GM12875 (cell line): Measurements from ENCODE around the gene TBCEL.

Source experiments
- H3K4me3 ChIP-seq: one replicate; pipeline ENCODE4 v1.5.1; 2011; ENCODE audit warnings: low read depth, low read length, control low read depth
- TF ChIP-seq, protein P1 (sequence below): IDR thresholded peaks from 2 replicates; pipeline ENCODE4 v1.5.1; 2011; ENCODE audit warnings: low read depth, mild to moderate bottlenecking, control low read depth, inconsistent platforms, low read length, moderate library complexity, borderline replicate concordance; ENCODE audit not compliant: insufficient read depth

Gene TBCEL

DNA sequence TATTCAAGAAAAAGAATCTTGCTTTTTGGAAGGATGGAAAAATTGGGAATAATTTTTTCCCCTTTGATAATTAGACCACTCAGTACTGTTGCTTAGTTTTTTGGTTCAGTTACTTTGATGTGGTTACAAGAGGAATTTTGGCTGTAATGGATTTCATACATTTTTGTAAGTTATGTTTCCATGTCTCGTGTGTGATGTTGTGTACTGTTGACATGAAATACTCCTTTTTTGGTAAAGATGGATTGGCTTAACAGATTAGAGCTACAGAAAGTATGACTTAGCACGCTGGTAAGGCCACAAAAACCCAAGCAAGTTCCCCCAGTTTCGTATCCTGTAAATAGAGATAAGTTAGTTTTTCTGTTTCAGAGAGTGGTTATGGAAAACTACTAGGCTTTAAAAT is 11.9 kb downstream of the TBCEL start:
- TF ChIP-seq, protein P1, sequence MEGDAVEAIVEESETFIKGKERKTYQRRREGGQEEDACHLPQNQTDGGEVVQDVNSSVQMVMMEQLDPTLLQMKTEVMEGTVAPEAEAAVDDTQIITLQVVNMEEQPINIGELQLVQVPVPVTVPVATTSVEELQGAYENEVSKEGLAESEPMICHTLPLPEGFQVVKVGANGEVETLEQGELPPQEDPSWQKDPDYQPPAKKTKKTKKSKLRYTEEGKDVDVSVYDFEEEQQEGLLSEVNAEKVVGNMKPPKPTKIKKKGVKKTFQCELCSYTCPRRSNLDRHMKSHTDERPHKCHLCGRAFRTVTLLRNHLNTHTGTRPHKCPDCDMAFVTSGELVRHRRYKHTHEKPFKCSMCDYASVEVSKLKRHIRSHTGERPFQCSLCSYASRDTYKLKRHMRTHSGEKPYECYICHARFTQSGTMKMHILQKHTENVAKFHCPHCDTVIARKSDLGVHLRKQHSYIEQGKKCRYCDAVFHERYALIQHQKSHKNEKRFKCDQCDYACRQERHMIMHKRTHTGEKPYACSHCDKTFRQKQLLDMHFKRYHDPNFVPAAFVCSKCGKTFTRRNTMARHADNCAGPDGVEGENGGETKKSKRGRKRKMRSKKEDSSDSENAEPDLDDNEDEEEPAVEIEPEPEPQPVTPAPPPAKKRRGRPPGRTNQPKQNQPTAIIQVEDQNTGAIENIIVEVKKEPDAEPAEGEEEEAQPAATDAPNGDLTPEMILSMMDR = no peak

DNA sequence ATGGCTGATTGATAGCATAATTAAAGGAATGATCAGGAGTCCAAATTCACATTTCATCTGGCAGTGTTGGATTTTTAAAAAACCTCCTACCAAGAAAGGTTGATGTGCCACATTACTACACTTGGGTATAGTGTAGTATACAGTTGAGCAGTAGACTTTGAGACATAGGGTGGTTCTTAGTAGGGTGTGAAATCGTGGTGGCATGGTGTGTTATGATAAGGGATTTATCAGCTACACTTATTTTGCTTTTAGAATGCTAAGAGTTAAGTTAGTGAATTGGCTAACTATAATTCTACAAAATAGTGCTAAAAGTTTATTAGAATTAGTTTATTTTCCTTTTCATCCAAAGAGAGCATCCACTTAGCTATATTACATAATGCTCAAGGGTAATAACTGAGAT is 13.1 kb downstream of the TBCEL start:
- H3K4me3 ChIP-seq = no peak overlapping the region
- TF ChIP-seq, protein P1 = no peak

More for the DNA sequence above, 11.9 kb downstream of the TBCEL start:
- no peak overlapping the region for H3K4me3 ChIP-seq

DNA sequence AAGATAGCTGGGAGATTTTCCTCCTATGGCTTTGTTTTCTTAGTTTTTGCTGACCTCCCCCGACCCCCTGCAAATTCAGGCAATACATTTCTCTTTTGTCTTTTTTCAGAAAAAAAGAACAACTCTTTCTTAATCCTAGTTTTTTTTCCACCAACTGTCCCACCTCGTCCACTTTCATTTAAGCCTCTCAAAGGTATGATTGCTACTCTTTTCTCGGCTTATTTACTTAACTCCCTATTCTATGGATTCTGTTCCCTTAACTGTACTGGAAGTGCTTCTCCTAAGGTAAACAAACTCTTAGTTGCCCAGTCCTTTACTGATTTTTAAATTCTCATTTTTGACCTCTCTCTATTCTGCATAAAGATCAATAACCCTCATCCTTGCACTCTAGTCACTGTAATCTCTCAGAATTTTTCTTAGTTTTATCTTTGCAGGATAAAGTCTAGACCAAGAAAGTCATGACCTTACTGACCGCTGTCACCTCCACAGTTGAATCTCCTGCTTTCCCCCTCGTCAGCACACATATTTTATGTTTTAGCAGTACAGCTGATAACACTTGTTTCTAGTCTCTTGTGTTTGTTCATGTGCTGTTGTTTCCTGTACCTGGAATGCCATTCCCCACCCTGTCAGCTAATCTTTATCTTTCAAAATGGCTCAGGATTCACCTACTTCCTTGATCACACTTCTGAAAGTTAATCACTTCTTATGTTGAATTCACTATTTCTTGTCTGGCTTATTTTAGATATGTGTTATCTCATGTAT is 14.9 kb downstream of the TBCEL start:
- TF ChIP-seq, protein P1 = no peak
- no peak overlapping the region for H3K4me3 ChIP-seq

DNA sequence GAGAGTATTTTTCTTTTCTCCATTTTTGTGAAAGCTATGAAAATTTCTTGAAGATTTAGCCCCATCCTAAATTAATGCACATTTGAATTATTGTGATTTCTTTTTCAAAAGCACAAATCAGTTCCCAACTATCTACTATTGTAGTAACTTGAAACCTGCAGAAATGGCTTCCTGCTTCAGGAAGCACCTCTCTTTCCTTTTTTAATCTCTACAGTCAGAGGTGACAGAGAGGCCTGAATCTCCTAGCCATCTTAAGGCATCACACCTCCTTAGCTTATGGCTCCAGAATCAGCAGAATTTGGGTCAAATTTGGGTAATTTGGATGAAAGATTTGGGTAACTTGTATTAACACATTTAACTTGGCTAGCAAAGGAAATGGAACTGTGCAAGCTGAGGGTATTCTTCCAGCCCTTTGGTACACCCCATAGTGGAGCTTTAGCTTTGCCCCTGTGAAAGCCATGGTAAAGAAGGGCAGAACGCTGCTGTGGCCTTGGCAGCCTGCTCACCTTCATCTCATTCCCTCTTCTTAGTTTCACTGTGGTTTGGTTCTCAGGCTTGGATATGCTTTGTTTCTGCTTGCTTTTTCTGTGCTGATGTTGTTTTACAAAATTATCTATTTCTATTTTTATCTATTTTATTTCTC is 16.2 kb downstream of the TBCEL start:
- no peak overlapping the region for H3K4me3 ChIP-seq
- TF ChIP-seq, protein P1 = no peak

DNA sequence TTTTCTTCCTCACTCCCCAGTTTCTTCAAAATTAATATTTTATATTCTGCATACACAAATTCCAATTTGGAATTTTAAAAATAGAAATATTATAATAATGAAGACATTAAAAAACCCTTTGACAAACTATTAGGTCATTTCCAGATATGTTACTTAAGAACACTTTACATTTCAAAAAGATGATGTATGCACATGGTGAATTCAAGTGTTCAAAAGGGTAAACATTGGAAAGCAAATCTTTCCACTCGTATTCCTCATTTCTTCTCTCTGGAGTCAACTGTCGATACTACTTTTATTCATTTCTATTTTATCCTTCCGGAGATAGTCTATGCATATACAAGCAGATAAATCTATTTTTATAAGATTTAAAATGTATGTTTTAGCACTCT is 16.7 kb downstream of the TBCEL start:
- TF ChIP-seq, protein P1 = no peak
- H3K4me3 ChIP-seq = no peak overlapping the region

DNA sequence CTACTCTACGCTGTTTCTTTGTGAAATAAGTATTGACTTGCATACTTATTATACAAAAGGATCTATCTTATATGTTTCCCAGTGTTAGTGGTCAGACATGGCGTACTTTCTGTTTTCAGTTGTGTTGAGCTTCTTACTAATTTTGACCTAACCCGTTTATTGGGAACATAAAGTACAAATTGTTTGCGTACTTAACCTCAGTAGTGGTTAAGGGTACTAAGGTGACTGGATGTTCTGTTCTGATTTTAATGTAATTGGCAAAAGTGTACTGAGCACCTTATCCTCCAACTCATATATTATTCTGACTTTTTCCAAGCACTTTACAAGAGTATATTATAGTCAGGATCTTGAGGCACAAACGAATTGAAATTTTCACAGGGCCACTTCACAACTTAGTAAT is 17.2 kb downstream of the TBCEL start:
- H3K4me3 ChIP-seq = no peak overlapping the region
- TF ChIP-seq, protein P1 = no peak

DNA sequence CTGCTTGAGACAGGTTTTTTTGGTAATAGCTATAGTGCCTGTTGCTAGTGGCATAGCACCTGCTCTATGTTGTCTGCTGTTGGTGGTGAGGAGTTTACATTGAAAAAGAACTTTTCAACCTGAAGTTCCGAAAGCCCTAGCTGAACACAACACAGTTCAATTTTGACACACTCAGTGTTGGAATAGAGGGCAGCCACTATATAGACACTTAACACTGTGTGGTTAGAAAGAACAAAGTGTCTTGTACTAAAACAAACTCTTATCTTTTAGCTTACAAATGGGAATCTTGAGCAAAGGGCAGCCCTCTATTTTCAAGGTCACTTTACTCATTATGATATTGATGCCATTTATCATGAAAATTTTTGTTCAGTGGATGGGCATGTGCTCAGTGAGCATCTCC is 18.4 kb downstream of the TBCEL start:
- TF ChIP-seq, protein P1 = no peak
- H3K4me3 ChIP-seq = no peak overlapping the region
